ENCODE results near the gene RAB25.
"Not testable (repeated sequence)": the region's sequence is repeated elsewhere in the genome, so short reads cannot be mapped to it uniquely, and the experiment has no call there.

The RAB25 gene

DNA sequence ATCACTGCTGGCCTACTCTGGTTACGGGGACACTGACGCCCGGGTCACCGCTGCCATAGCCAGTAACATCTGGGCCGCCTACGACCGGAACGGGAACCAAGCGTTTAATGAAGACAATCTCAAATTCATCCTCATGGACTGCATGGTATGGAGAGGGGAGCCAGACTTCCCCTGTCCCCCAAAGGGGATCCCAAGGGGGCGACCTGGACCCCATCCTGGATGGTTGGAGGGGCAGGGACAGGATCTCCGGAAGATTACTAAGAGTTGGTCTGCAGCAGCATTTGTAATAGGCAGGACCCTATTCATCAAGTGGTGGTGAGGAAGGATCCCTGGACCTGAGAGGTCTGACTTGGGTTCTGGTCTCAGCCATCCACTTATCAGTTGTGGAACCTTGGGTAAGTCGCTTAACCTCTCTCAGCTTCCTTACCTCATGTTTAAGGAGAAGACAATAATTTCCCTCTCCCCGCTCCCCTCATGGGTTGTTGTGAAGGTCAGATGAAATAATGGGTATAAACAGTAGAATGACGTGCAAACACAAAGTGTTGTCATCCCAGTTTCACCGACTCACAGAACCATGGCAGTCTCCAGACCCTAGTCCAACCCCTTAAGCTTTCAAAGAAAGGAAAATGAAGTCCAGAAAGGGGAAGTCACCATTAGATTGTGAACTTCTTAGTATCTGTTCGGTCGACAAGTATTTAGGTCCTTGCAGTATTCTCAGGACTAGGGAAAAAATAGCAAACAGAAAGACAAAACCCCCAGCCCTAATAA is 5.5 kb upstream of the RAB25 start:
- no peak for DNase-seq

DNA sequence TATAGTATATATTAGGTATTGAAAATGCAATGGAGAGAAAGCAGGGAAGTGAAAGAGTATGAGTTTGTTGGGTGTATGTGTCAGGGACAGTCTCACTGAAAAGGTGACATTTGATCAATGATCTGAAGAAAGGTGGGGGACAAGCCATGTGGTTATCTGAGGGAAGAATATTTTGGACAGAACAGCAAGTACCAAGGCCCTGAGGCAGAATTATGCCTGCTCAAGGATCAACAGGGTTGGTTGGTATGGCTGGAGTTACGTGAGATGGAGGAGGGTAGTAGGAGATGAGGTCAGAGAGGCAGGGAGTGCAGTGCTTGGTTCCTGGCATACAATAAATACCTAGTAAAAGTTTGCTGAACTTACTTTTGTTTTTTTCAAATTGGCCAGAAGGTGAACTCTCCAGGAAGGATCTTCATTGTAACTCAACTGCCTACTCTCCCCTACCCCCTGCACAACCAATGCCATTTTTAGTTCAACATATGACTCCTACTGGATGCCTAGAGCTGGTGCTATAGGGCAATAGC is 4.6 kb upstream of the RAB25 start:
- DNase-seq: no peak

DNA sequence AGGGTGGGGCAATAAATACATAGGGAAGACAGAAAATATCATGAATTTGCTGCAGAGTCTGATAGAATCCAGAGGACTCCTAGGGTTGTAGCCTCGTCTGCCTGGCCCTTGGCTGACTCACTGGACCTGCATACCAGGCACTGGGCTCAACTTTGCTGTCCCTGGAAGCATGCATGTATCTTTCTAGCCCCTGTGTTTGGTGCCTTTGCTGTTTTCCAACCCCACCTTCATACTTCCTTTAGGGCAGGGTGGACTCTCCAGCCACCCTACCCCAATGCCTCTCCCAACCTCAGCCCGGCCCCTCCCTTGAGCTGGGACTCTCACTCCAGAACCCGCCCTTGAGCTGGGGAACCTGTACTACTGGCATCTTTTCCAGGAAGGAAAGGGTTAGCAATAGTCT is 1.2 kb downstream of the RAB25 start:
- no peak for DNase-seq

GRCh38 chr1:156063997-156064285 is 3.0 kb downstream of the RAB25 start:
- no peak for DNase-seq

- no peak for DNase-seq
Observed at GRCh38 chr1:156064615-156065014, 3.7 kb downstream of the RAB25 start.

- no peak for DNase-seq
Observed at GRCh38 chr1:156065212-156065611, 4.3 kb downstream of the RAB25 start.

DNA sequence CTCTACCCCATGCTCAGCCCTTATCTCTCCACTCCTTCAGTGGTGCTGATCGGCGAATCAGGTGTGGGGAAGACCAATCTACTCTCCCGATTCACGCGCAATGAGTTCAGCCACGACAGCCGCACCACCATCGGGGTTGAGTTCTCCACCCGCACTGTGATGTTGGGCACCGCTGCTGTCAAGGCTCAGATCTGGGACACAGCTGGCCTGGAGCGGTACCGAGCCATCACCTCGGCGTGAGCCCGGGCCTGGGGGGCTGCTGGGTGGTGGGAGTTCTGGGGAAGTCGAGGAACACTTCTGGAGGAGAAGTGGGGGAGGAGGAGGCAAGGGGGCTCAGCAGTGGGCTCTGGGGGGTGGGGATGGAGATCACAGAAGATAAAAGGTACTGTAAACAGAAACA is 4.9 kb downstream of the RAB25 start:
- DNase-seq: no peak

- DNase-seq: no peak
Observed at GRCh38 chr1:156067262-156067661, 6.3 kb downstream of the RAB25 start.

DNA sequence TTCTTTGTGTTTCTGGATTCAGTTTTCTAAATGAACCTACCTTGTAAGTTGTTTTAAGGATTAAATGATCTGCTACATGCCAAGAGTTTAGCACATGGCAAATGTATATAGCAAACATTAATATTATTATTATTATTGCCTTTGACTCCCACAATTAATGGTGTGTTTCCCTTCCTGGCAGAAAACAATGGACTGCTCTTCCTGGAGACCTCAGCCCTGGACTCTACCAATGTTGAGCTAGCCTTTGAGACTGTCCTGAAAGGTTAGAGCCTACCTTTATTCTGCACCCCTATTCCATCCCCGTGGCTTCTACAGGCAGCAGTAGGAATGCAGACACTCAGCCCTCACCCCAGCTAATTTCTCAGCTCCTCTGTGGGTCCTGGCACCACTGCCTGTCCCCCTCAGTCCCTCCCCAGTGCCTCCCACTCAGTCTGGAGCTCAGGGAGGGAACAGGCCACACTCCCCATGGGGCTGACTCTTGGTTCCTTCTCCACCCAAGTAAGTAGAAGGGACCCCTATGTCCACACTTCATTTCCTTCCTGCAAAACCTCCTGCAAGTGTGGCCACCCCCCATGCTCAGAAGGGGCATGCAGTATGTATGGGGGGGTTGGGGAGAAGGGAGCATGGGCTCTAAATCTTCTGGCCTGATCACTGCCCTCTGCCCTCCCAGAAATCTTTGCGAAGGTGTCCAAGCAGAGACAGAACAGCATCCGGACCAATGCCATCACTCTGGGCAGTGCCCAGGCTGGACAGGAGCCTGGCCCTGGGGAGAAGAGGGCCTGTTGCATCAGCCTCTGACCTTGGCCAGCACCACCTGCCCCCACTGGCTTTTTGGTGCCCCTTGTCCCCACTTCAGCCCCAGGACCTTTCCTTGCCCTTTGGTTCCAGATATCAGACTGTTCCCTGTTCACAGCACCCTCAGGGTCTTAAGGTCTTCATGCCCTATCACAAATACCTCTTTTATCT is 8.8 kb downstream of the RAB25 start:
- DNase-seq: no peak

DNA sequence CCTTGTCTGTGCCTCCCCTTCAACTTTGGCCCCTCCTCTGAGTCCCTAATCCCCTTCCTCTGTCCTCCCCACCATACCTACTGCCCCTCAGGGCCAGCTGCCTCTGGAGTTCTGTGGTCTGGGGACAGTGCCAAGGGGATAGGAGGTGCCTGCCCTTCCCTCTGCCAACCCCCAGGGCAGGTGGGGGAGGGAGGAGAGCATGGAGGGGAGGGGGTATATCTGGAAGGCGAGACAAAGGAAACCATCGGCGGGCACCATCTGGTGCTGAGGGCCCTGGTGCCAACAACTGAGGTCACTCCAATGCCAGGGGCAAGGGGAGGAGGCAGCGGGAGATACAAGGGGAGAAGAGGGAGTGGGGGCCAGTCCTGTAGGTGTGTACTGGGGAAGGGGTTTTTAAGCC is 9.6 kb downstream of the RAB25 start:
- no peak for DNase-seq

DNA sequence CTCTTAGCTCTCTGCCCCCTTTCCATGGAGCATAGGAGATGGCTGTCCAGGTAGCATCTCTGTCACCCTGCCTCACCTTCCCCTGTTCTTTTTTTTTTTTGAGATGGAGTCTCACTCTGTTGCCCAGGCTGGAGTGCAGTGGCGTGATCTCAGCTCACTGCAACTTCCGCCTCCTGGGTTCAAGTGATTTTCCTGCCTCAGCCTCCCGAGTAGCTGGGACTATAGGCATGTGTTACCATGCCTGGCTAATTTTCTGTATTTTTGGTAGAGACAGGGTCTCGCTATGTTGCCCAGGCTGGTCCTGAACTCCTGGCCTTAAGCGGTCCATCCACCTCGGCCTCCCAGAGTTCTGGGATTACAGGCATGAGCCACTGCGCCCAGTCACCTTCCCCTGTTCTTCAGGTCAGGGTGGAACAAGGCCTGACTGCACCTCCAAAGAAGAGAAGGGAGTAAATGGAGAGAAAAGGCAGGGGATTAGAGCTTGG is 10.4 kb downstream of the RAB25 start:
- not testable (repeated sequence) for DNase-seq

DNA sequence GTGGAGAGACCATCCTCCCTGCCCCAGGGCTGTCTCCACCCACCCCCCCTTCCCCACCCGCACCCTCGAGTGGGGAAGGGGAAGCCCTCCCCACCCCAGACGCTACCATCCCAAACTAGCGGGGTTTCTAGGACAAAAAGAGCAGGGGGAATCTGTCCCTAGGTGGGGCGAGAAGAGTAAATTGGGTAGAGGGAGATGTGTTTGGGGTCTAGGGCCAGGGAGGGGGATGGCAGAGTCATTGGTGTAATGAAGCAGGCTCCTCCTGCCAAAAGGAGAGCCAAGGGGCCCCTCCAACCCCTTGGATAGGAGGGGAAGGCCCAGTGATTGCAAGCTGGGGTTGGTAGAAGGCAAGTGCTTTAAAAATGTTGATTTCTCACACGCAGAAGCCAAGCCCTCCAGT is 11.3 kb downstream of the RAB25 start:
- no peak for DNase-seq

GRCh38 chr1:156073110-156073687 is 12.2 kb downstream of the RAB25 start:
- no peak for DNase-seq

- no peak for DNase-seq
Observed at GRCh38 chr1:156073740-156074139, 12.8 kb downstream of the RAB25 start.

DNA sequence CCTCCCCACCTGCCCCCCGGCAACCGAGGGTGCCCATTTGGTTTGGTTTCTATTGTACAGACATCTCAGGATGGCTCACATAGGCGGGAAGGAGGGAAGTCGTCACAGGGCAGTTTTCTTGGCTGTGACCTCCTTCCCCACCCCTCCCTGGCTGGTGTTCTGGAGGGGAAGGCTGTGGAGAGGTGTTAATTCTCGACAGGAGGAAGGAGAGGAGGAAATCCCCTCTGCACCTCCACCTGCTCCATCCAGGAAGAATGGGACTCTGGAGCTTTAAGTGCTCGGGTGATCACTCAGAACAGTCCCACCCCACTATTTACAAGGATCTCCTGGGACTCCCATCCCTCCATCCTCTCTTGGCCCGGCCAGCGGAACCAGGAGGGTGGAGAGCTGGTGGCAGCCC is 13.7 kb downstream of the RAB25 start:
- DNase-seq: no peak

- no peak for DNase-seq
Observed at GRCh38 chr1:156075162-156075561, 14.2 kb downstream of the RAB25 start.

DNA sequence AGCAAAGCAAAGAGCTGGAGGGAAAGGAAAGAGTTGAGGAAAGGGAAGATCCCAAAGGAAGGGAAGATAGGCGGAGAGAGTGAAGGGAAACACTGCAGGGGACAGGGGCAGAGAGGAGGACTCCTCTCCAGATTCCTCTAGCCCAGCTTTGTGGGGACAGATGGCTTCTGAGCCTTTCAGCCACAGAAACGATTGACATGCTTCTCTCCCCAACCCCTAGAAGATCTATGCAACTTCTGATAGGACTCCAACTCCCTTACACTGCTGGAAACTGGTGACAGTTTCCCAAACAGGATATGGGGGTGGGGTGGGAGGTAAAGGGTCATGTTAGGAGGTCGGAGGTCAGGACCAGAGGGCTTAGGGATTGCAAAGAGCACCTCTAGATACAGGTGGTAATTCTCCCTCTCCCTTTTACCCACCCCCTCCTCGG is 14.8 kb downstream of the RAB25 start:
- DNase-seq: no peak

DNA sequence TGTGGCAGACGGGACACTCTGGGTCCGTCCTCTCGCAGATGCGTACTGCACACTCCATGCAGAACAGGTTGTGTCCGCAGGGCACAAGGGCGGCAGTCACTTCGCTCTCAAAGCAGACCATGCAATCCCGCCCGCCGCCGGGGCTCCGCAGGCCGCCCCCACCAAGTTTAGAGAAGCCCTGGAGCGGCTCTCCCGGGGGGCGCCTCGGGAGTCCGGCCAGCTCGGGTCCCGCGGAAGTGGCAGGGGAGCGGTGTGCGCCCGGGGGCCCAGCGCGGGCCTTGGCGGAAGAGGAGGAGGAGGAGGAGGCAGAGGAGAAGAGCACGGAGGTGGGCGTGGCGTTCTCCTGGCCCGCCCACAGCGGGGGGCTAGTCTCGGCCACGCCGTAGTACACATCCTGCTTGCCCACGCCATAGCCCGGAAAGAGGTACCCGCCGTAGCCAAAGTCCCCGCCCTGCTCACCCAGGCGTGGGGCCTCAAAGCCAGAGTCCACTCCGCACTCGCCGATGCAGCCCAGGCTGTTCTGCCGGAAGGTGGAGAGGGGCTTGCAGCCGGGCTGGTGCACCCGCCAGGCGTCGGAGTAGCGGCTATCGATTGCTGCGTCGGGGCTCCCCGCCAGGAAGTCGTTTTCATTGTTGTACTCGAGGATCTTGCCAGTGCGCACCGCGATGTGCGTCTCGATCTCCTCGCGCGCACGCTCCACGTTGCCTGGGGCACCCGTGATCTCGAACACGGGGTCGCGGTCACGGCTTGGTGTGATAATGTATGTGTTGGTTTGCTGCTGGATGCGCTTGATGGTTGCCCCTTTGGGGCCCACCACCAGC is 15.9 kb downstream of the RAB25 start:
- no peak for DNase-seq

GRCh38 chr1:156077430-156077760 is 16.4 kb downstream of the RAB25 start:
- no peak for DNase-seq

- DNase-seq: no peak
Observed at GRCh38 chr1:156078728-156079127, 17.8 kb downstream of the RAB25 start.

DNA sequence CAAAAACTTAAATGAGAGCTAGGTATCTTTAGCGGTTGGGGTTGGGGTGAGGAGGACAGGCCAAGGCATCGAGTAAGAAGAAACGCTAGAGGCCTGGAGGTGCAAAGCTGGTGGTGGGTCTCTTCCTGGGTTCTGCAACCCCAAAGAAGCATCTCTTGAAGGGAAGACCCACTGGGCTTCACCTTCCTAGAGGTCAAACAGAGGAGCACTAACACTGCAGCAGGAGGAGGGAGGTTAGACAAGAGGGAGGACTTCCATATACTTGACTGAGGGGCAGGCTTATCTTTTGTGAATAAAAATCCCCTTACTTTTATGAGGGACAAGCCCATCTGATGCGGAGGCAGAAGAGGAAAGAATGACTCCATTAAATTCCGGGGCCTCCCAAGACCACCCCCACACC is 18.8 kb downstream of the RAB25 start:
- no peak for DNase-seq

DNA sequence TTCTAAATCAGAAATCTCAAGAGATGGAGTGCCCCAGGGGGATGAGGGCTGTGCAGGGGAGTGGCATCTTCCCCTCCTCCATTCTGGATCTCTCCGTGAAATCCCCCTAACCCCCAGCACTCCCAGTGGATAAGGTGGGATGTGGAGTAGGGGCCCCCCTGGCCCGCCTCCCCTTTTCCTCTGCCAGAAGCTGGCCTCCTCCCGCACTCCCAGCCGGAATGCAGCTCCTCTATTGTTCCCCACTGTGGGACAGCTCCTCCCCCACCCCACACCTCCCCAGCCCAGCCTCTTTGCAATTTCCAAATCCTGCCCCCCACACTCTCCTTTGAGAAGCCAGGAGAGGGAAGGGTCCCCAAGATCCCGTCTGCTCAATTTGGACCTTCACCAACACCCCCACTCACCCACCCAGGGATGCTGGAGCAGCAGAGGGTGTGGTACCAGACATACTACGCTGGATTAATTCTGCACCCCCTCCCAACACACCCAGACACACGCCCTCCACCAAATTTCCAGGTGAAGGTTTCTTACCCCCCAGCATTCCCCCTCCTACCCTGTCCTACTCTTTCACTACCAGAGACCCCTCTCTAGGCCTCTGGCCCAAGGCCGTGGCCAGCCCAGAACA is 19.4 kb downstream of the RAB25 start:
- no peak for DNase-seq
